Measurements from ENCODE around the gene JUND. TPM values are rescaled to one million over a fixed set of nuclear protein-coding genes. Genes with fewer than 3 reads are reported as not detected.

JUND gene
- total RNA-seq, 6 donors from 2014 or later = 281 to 1,101 (median 639) TPM

DNA sequence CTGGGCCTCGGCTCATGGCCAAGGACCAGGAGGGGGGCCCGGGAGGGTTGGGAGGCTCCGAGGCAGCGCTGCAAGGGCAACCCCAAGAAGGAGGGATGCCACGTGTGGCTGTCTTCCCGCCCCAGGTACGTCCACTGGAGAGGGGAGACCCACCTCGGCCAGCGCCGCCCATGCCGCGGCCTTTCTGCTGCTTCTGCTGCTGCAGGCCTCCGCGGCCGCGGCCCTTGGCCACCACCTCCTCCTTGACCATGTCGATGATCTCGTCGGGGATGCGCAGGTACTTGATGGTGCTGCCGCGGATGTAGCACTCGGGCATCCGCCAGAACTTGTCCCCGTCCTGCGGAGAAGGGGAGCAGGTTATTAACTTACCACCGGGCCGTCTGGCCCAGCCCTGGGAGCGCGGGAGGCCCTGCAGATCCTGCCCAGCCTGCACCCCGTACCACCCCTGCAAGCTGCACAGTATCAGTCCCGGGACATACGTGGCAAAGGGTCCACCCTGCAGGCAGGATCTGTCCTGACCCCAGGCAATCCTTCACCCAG, 28.2 kb upstream of the JUND start:
- Histone ChIP-seq H3K4me1 (peaks cover 15 to 38% (median 27%) of the 10 kb centered on the region in 4 donors), H3K27me3 (no peaks in the 10 kb centered on the region), H3K4me3 (no peak overlapping the region), H3K27ac (no peak overlapping the region), H3K36me3 (peaks cover 0 to 58% (median 43%) of the 10 kb centered on the region in 4 donors), H3K9me3 (no peaks in the 10 kb centered on the region)
- WGBS, 2 donors = 93 to 96% methylated on average over 32 to 33 of the region's 33 CpGs
- DNase-seq (peak in 1 of 2 donors; percentile 85), ATAC-seq (ENCODE audit: low FRiP score in 2 of 2) (no peak)
- TF ChIP-seq EP300 (IDR thresholded peaks at IDR 0.05) = no peak
- TF ChIP-seq POLR2A (IDR thresholded peaks at IDR 0.05) = no peak
- TF ChIP-seq POLR2AphosphoS5 (IDR thresholded peaks at IDR 0.05) = no peak
- TF ChIP-seq, protein P1, sequence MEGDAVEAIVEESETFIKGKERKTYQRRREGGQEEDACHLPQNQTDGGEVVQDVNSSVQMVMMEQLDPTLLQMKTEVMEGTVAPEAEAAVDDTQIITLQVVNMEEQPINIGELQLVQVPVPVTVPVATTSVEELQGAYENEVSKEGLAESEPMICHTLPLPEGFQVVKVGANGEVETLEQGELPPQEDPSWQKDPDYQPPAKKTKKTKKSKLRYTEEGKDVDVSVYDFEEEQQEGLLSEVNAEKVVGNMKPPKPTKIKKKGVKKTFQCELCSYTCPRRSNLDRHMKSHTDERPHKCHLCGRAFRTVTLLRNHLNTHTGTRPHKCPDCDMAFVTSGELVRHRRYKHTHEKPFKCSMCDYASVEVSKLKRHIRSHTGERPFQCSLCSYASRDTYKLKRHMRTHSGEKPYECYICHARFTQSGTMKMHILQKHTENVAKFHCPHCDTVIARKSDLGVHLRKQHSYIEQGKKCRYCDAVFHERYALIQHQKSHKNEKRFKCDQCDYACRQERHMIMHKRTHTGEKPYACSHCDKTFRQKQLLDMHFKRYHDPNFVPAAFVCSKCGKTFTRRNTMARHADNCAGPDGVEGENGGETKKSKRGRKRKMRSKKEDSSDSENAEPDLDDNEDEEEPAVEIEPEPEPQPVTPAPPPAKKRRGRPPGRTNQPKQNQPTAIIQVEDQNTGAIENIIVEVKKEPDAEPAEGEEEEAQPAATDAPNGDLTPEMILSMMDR (IDR thresholded peaks at IDR 0.05) = no peak

DNA sequence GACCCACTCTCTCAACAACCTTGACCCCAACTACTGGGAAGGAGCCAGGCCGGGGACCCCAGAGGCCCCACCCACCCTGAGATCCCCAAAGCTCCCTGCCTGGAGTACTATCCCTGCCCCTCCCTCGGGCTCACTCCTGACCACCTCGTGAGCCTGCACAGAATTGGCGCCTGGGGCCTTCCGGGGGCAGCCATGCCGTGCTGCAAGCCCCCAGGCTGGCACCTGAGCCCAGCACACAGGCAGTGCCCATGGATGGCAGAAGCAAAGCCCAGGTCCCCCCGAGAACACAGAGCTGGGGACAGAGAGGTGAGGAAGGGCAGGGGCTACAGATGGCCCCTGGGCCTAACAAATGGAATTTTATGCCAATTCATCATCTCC, 27.5 kb upstream of the JUND start:
- Histone ChIP-seq H3K27ac (peak overlapping the region in 1 of 4 donors; percentile 93), H3K36me3 (peaks cover 0 to 56% (median 41%) of the 10 kb centered on the region in 4 donors), H3K9me3 (no peaks in the 10 kb centered on the region), H3K27me3 (no peaks in the 10 kb centered on the region), H3K4me3 (no peak overlapping the region), H3K4me1 (peaks cover 22 to 44% (median 32%) of the 10 kb centered on the region in 4 donors)
- WGBS, 2 donors = 83 to 97% methylated on average over 6 to 7 of the region's 7 CpGs
- ATAC-seq (ENCODE audit: low FRiP score in 2 of 2) (no peak), DNase-seq (no peak)
- TF ChIP-seq EP300 (IDR thresholded peaks at IDR 0.05) = no peak
- TF ChIP-seq, protein P1 (IDR thresholded peaks at IDR 0.05) = no peak
- no peak for TF ChIP-seq POLR2AphosphoS5 (IDR thresholded peaks at IDR 0.05)

DNA sequence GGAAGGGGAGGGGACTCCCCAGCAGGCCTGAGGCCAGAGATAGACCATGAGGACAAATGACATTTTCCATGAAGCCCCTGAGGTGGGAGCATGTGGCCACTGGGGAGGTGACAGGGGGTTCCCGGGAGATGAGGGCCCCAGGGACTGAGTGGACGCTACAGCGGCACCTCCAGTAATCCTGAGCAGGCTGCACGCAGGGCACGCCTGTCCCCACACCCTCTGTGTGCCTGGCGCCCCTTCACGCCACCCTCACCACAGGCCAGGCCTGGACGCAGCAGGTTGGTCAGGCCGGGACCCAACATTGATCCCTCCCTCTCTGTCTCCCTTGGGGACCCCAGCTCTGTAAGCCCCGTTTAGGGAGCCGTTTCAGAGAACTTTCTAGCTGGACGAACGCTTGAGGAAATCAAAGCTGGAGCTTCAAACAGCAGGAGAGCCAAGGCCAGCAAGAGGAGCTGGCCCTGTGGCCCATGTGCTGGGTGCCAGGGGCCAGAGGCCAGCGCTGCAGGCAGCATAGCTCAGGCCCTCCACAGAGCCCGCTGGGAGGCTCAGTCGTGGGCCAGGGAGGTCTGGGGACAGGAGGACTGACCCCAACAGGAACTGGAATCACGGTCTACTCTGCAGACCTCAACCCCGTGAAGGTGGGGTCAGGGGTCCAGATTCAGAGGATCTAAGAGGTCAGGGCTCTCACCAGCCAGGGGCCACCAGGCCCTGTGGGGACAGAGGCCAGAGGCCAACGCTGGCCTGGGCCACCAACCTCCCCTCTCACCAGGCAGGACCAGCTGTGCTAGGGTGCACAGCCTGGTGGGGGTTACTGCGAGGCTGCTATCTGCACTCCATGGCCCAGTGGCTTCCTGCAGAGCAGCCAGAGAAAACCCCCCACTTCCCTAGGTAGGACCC, 26.9 kb upstream of the JUND start:
- WGBS, 2 donors = 88 to 89% methylated on average over 14 to 20 of the region's 20 CpGs

DNA sequence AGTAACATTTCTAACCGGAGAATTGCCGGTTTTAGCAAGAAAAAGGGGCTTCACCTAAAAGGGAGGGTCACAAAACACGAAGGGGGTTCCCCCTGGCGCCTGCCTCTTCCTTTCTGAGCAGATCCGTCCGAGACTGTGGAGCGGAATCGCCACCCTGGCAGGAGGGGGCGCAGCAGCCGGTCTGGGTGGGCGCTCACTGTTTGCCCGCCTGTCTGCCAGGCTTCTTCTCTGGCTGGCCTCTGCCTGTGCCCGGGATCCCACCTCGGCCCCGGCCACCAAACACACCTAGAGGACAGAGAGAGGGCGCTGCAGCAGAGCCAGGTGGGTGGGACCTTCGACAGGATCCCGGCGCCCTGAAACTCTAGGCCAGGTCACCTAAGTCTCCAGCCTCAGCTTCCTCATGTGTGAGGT, 25.9 kb upstream of the JUND start:
- TF ChIP-seq, protein P1 (IDR thresholded peaks at IDR 0.05) = peak in 2 of 6 experiments; percentile 8 to 9
- no peak for TF ChIP-seq POLR2AphosphoS5 (IDR thresholded peaks at IDR 0.05)
- no peak for TF ChIP-seq EP300 (IDR thresholded peaks at IDR 0.05)
- ATAC-seq (ENCODE audit: low FRiP score in 2 of 2) = no peak
- H3K4me3 ChIP-seq = no peak overlapping the region
- H3K27me3 ChIP-seq = no peaks in the 10 kb centered on the region
- H3K27ac ChIP-seq = peak overlapping the region; percentile 31 to 98 (median 94)
- peaks cover 0 to 42% (median 31%) of the 10 kb centered on the region in 4 donors for H3K36me3 ChIP-seq
- peak in 1 of 2 donors; percentile 65 for DNase-seq
- 64 to 80% methylated on average over 10 to 11 of the region's 19 CpGs for WGBS, 2 donors
- peaks cover 36 to 61% (median 47%) of the 10 kb centered on the region in 4 donors for H3K4me1 ChIP-seq
- H3K9me3 ChIP-seq = no peaks in the 10 kb centered on the region

More for the DNA sequence above, 26.9 kb upstream of the JUND start:
- no peak overlapping the region for H3K4me3 ChIP-seq
- DNase-seq (peak in 1 of 2 donors; percentile 55), ATAC-seq (ENCODE audit: low FRiP score in 2 of 2) (no peak)
- H3K36me3 ChIP-seq = peaks cover 0 to 49% (median 38%) of the 10 kb centered on the region in 4 donors
- no peaks in the 10 kb centered on the region for H3K9me3 ChIP-seq
- H3K4me1 ChIP-seq = peaks cover 28 to 51% (median 38%) of the 10 kb centered on the region in 4 donors
- H3K27me3 ChIP-seq = no peaks in the 10 kb centered on the region
- peak overlapping the region; percentile 31 to 98 (median 94) for H3K27ac ChIP-seq
- no peak for TF ChIP-seq POLR2AphosphoS5 (IDR thresholded peaks at IDR 0.05)
- TF ChIP-seq, protein P1 (IDR thresholded peaks at IDR 0.05) = no peak
- TF ChIP-seq EP300 (IDR thresholded peaks at IDR 0.05) = no peak
- TF ChIP-seq POLR2A (IDR thresholded peaks at IDR 0.05) = no peak
